HG03039 (cell line): ENCODE results near the gene SPATA31D3.
"Not testable (repeated sequence)": the region's sequence is repeated elsewhere in the genome, so short reads cannot be mapped to it uniquely, and the experiment has no call there.

ENCODE experiments used
- ATAC-seq: cut with Tn5 transposase; IDR thresholded peaks from one replicate; pipeline ENCODE4 v1.9.1; 2021; ENCODE audit warnings: mild to moderate bottlenecking, moderate library complexity; ENCODE audit not compliant: unreplicated experiment

The SPATA31D3 gene

GRCh38 chr9:81943393-81943792, at the start of gene SPATA31D3:
Gene SPATA31D3 (plus strand): TSS chr9:81943500. CDS start chr9:81943586, 86 bp downstream.
- ATAC-seq: not testable (repeated sequence)

GRCh38 chr9:81893929-81894328, 49.4 kb upstream of the SPATA31D3 start:
- ATAC-seq: no peak

- no peak for ATAC-seq
Measured at GRCh38 chr9:81894891-81895290, 48.4 kb upstream of the SPATA31D3 start.

GRCh38 chr9:81896070-81896469, 47.2 kb upstream of the SPATA31D3 start:
- no peak for ATAC-seq

GRCh38 chr9:81898851-81899250, 44.4 kb upstream of the SPATA31D3 start:
- ATAC-seq: no peak

- ATAC-seq: no peak
Measured at GRCh38 chr9:81902196-81902595, 41.1 kb upstream of the SPATA31D3 start.

- ATAC-seq: no peak
Measured at GRCh38 chr9:81902626-81903025, 40.7 kb upstream of the SPATA31D3 start.

- no peak for ATAC-seq
Measured at GRCh38 chr9:81906671-81907070, 36.6 kb upstream of the SPATA31D3 start.

GRCh38 chr9:81912135-81912534, 31.2 kb upstream of the SPATA31D3 start:
- ATAC-seq: no peak

GRCh38 chr9:81915801-81916505, 27.3 kb upstream of the SPATA31D3 start:
- ATAC-seq: no peak

- not testable (repeated sequence) for ATAC-seq
Measured at GRCh38 chr9:81918507-81918906, 24.8 kb upstream of the SPATA31D3 start.

GRCh38 chr9:81928305-81928704, 15.0 kb upstream of the SPATA31D3 start, which contains the start of gene SPATA31D4:
Gene SPATA31D4 (plus strand): TSS chr9:81928428. CDS start chr9:81928514, 86 bp downstream.
- ATAC-seq: not testable (repeated sequence)

- ATAC-seq: not testable (repeated sequence)
Measured at GRCh38 chr9:81930147-81930546, 13.2 kb upstream of the SPATA31D3 start.

- not testable (repeated sequence) for ATAC-seq
Measured at GRCh38 chr9:81933547-81933946, 9.8 kb upstream of the SPATA31D3 start.

GRCh38 chr9:81948650-81949049, 5.3 kb downstream of the SPATA31D3 start:
- ATAC-seq: not testable (repeated sequence)

- no peak for ATAC-seq
Measured at GRCh38 chr9:81953096-81953495, 9.8 kb downstream of the SPATA31D3 start.

GRCh38 chr9:81955625-81956024, 12.3 kb downstream of the SPATA31D3 start:
- ATAC-seq: no peak

- no peak for ATAC-seq
Measured at GRCh38 chr9:81964218-81965171, 21.2 kb downstream of the SPATA31D3 start.

- no peak for ATAC-seq
Measured at GRCh38 chr9:81968026-81968425, 24.7 kb downstream of the SPATA31D3 start.

- ATAC-seq: no peak
Measured at GRCh38 chr9:81969971-81970370, 26.7 kb downstream of the SPATA31D3 start.

- ATAC-seq: no peak
Measured at GRCh38 chr9:81971727-81972126, 28.4 kb downstream of the SPATA31D3 start.

GRCh38 chr9:81974764-81975163, 31.5 kb downstream of the SPATA31D3 start:
- no peak for ATAC-seq
